22Rv1 (cell line): ENCODE measurements around the gene MXD4.

Experiments
- H3K27ac ChIP-seq: fragments of 450-650 bp; 2 replicates; pipeline ENCODE4 v1.5.1; 2017
- ZFX ChIP-seq: fragments of 450-650 bp; IDR thresholded peaks from 2 replicates; pipeline ENCODE4 v1.6.1; 2017; ENCODE audit warnings: antibody characterized with exemption, borderline replicate concordance
- TF ChIP-seq, protein P1 (sequence below): fragments of 450-650 bp; IDR thresholded peaks from 2 replicates; pipeline ENCODE4 v1.5.1; 2017; ENCODE audit warnings: mild to moderate bottlenecking

MXD4 gene

DNA sequence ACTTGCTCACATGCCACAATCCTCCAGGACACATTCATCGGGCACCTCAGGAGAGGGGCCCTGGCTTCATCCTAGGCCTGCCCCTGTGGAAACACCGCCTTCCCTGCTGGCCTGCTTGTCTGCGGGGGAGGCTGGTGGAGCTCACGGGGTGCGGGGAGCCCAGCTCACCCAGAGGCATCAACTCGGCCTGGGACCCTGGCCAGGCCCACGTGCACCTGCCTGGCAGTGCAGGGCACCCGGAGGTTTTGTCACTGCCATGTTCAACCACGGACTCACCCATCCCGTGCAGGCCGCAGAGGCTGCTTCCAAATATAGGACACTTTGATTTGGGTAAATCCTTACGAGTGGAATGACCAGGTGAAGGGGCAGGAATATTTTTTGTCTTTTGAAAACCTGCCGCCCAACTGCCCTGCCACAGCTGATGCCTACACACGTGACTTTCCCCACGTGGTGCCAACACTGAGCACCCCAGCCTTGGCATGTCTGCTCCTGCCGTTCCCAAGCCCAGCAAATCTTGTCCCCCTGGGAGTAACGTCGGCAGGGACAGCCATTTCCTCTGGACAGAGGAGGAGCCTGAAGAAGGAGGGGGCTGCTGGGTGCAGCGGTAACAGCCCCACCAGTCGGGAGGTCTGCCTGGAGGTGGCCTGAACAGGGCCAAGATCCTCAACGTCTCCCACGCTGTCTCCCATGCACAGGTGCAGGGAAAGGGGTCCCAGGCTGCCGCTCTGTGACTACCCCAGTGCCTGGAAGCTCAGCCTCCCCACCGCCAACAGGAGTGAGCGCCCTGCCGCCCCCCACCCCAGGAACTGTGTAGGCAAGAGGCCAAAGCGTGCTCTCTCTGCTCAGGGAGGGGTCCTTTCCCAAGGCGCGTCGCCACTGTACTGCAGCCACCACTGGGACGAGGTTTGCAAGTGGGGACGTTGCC lies 8.5 kb downstream of the MXD4 start:
- TF ChIP-seq, protein P1, sequence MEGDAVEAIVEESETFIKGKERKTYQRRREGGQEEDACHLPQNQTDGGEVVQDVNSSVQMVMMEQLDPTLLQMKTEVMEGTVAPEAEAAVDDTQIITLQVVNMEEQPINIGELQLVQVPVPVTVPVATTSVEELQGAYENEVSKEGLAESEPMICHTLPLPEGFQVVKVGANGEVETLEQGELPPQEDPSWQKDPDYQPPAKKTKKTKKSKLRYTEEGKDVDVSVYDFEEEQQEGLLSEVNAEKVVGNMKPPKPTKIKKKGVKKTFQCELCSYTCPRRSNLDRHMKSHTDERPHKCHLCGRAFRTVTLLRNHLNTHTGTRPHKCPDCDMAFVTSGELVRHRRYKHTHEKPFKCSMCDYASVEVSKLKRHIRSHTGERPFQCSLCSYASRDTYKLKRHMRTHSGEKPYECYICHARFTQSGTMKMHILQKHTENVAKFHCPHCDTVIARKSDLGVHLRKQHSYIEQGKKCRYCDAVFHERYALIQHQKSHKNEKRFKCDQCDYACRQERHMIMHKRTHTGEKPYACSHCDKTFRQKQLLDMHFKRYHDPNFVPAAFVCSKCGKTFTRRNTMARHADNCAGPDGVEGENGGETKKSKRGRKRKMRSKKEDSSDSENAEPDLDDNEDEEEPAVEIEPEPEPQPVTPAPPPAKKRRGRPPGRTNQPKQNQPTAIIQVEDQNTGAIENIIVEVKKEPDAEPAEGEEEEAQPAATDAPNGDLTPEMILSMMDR: no peak
- no peak for TF ChIP-seq ZFX
- no peak overlapping the region for H3K27ac ChIP-seq

GRCh38 chr4:2252530-2253091 lies 9.3 kb downstream of the MXD4 start:
- H3K27ac ChIP-seq: no peak overlapping the region
- TF ChIP-seq, protein P1: no peak
- TF ChIP-seq ZFX: no peak

DNA sequence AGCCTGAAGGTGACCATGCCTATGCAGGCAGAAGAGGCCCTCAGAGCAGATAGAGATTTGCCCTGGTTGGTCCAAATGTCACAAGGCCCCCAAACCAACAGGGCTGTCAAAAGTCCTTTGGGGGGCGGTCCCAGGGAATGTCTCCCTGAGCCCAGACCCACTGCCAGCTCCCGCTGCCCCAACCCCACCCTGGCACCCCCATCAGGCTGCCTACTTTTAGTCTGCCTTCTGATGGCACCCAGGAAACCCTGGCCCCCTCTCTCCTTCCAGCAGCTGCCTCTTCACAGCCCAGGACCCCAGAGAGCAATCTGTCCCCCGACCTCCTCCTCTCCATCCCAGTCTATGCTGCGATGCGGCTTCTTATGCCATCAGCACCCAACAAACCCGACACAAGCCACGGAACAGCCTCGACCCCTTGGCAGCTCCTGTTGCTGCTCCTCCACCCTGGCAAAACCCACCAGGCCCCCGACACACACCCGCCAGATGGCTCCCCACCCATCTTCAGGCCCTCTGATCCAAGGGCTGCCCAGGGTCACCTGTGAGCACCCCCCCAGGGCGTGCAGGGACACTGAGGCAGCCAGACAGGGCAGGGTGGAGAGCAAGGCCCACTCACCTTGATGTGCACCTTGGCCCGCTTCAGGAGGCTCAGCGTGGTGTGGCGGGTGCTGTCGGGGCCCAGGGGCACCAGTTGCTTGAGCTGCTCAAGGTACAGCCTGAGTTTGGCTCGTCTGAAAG lies 9.9 kb downstream of the MXD4 start:
- H3K27ac ChIP-seq: no peak overlapping the region
- no peak for TF ChIP-seq ZFX
- TF ChIP-seq, protein P1: no peak

GRCh38 chr4:2251073-2251794 lies 10.7 kb downstream of the MXD4 start:
- TF ChIP-seq, protein P1: no peak
- no peak for TF ChIP-seq ZFX
- no peak overlapping the region for H3K27ac ChIP-seq

DNA sequence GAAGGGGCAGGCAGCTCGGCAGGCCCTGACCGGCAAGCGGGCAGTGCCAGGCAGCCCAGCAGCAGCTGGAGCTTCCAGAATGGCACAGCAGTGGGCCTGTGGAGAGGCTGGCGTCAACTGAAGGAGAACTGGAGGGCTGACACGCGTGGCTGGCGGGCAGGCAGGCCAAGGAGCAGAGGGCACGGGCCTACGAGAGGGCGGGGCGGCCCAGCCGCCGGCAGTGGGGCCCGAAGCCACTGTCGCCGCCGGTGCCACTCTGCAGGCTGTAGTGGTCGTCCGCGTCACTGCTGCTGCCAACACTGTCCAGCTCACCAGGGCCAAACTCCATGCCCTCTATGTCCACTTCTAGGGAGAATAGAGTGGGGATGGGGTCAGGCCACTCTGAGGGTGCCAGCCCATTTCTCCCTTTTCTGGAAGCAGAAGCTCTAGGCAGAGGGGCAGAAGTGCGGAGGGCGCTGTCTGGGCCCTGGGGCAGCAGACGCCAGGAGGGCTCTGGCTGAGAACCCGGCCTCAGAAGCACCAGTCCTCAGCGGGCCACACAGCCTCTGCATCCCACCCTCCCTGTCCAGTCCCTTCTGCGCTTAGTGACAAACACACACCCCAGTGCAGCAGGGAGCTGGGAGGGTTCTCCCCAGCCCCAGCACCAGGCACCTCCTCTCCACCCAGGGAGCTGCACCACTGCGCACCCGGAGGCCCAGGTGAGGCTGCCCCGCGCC lies 11.4 kb downstream of the MXD4 start:
- TF ChIP-seq ZFX: no peak
- TF ChIP-seq, protein P1: no peak
- no peak overlapping the region for H3K27ac ChIP-seq

GRCh38 chr4:2249526-2250356 lies 12.2 kb downstream of the MXD4 start:
- TF ChIP-seq, protein P1: no peak
- no peak for TF ChIP-seq ZFX
- H3K27ac ChIP-seq: no peak overlapping the region
